ENCODE results near the gene ATXN1.
A peak's percentile ranks its signal among the peaks of the same experiment; 100 is the strongest.

The ATXN1 gene

GRCh38 chr6:16747232-16748024 lies 13.8 kb downstream of the ATXN1 start:
- H3K27ac ChIP-seq (ENCODE audit: extremely low read depth, low read depth, low read length), result no peak overlapping the region
- no peak for TF ChIP-seq TSHZ1 (tag by site-specific recombination; IDR thresholded peaks at IDR 0.05; ENCODE audit: borderline replicate concordance)
- TF ChIP-seq, protein P1, sequence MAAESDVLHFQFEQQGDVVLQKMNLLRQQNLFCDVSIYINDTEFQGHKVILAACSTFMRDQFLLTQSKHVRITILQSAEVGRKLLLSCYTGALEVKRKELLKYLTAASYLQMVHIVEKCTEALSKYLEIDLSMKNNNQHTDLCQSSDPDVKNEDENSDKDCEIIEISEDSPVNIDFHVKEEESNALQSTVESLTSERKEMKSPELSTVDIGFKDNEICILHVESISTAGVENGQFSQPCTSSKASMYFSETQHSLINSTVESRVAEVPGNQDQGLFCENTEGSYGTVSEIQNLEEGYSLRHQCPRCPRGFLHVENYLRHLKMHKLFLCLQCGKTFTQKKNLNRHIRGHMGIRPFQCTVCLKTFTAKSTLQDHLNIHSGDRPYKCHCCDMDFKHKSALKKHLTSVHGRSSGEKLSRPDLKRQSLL (tag by site-specific recombination; IDR thresholded peaks at IDR 0.05), result 0 out of 2 replicates have a peak, but pooled peaks have one; percentile 48
- 0 out of 2 replicates have a peak, but pooled peaks have one; percentile 10 for TF ChIP-seq ZNF660 (tag by site-specific recombination; IDR thresholded peaks at IDR 0.05)
- TF ChIP-seq ZBTB17 (tag by site-specific recombination; IDR thresholded peaks at IDR 0.05), result peak; percentile 57
- TF ChIP-seq ZBTB21 (tag by site-specific recombination; IDR thresholded peaks at IDR 0.05), result no peak
- peak; percentile 66 for TF ChIP-seq ZNF335 (tag by site-specific recombination; conservative IDR thresholded peaks at IDR 0.05)
- no peak for TF ChIP-seq KLF8 (tag by site-specific recombination; IDR thresholded peaks at IDR 0.05)
- no peak for TF ChIP-seq ZNF184 (tag by site-specific recombination; IDR thresholded peaks at IDR 0.05)
- TF ChIP-seq, protein P2, sequence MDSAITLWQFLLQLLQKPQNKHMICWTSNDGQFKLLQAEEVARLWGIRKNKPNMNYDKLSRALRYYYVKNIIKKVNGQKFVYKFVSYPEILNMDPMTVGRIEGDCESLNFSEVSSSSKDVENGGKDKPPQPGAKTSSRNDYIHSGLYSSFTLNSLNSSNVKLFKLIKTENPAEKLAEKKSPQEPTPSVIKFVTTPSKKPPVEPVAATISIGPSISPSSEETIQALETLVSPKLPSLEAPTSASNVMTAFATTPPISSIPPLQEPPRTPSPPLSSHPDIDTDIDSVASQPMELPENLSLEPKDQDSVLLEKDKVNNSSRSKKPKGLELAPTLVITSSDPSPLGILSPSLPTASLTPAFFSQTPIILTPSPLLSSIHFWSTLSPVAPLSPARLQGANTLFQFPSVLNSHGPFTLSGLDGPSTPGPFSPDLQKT (IDR thresholded peaks at IDR 0.05; ENCODE audit: borderline replicate concordance, low read depth, low read length), result no peak
- peak; percentile 51; the same call in 1 of the 2 replicates for TF ChIP-seq ZNF629 (tag by site-specific recombination; IDR thresholded peaks at IDR 0.05)
- no peak for TF ChIP-seq ZNF558 (tag by site-specific recombination; IDR thresholded peaks at IDR 0.05)
- POLR2A ChIA-PET, result interaction anchor here (0.6 to 1.8 kb wide), 3 partner anchors 11 to 505 kb away, joined by 7 to 9 read pairs (median 9); no protein-coding TSS in a partner anchor
- peaks cover 0 to 6% of the 10 kb centered on the region in 2 experiments; a peak in 2 of 3 replicates for H3K36me3 ChIP-seq (ENCODE audit: control insufficient read depth in 2 of 2, insufficient read depth in 1 of 2, low read length in 2 of 2)
- peaks cover 30% of the 10 kb centered on the region for H3K4me1 ChIP-seq (ENCODE audit: control insufficient read depth, insufficient read depth, low read length)
- H3K9me3 ChIP-seq (ENCODE audit: control insufficient read depth, insufficient read depth, low read depth, low read length), result no peaks in the 10 kb centered on the region
- CTCF ChIA-PET, result interaction anchor here (0.6 to 1.6 kb wide), 12 partner anchors 9 to 423 kb away, joined by 3 to 7 read pairs (median 3); no protein-coding TSS in a partner anchor
- H3K4me3 ChIP-seq (ENCODE audit: low read depth, low read length), result no peak overlapping the region

GRCh38 chr6:16746812-16747211 lies 14.4 kb downstream of the ATXN1 start:
- H3K4me1 ChIP-seq (ENCODE audit: control insufficient read depth, insufficient read depth, low read length), result peaks cover 29% of the 10 kb centered on the region
- H3K9me3 ChIP-seq (ENCODE audit: control insufficient read depth, insufficient read depth, low read depth, low read length), result no peaks in the 10 kb centered on the region
- H3K36me3 ChIP-seq (ENCODE audit: control insufficient read depth in 2 of 2, insufficient read depth in 1 of 2, low read length in 2 of 2), result peaks cover 0 to 6% of the 10 kb centered on the region in 2 experiments; a peak in 2 of 3 replicates
- H3K27ac ChIP-seq (ENCODE audit: extremely low read depth, low read depth, low read length), result no peak overlapping the region
- no peak overlapping the region for H3K4me3 ChIP-seq (ENCODE audit: low read depth, low read length)
- TF ChIP-seq ZNF302 (tag by site-specific recombination; IDR thresholded peaks at IDR 0.05; ENCODE audit: low read depth), result no peak
- no peak for TF ChIP-seq WT1 (tag by site-specific recombination; IDR thresholded peaks at IDR 0.05)
- no peak for TF ChIP-seq ZNF155 (tag by site-specific recombination; IDR thresholded peaks at IDR 0.05)
- no peak for TF ChIP-seq ZNF184 (tag by site-specific recombination; IDR thresholded peaks at IDR 0.05)
- TF ChIP-seq ZNF366 (tag by site-specific recombination; conservative IDR thresholded peaks at IDR 0.05), result no peak
- TF ChIP-seq ZNF513 (tag by site-specific recombination; IDR thresholded peaks at IDR 0.05), result no peak
- TF ChIP-seq ZNF660 (tag by site-specific recombination; IDR thresholded peaks at IDR 0.05), result no peak
- POLR2A ChIA-PET, result interaction anchor here (0.6 to 1.8 kb wide), 2 partner anchors 12 to 504 kb away, joined by 7 to 9 read pairs; no protein-coding TSS in a partner anchor
- CTCF ChIA-PET, result interaction anchor here (0.8 to 1.6 kb wide), 5 partner anchors 9 to 422 kb away, joined by 3 to 7 read pairs (median 3); no protein-coding TSS in a partner anchor
